ENCODE data around the gene ARAF.

ARAF gene

DNA sequence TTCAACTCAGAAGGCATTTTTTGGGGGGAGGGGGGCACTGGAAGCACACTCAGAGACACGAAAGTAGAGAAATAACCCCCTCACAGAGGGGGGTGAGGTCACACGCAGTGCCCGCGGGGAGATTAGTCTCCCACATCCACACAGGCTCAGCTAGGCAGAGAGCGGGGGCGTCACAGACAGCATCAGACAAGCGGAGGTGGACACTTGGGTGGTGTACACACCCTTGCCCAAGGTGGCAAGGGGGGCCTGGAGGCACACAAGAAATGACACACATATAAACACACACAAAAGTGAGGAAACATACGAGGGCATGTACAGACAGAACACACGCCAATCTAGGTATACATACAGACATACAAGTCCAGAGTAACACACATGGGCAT lies 59.3 kb downstream of the ARAF start:
- DNase-seq (ENCODE audit: low read depth in 2 of 2) = no peak
